ENCODE results near the gene MYH10.

The MYH10 gene

GRCh38 chr17:8499614-8500013 is 130.9 kb downstream of the MYH10 start:
- H3K4me3 ChIP-seq (ENCODE audit: low read depth, low read length): no peak overlapping the region

GRCh38 chr17:8499171-8499570 is 131.4 kb downstream of the MYH10 start:
- no peak overlapping the region for H3K4me3 ChIP-seq (ENCODE audit: low read depth, low read length)

DNA sequence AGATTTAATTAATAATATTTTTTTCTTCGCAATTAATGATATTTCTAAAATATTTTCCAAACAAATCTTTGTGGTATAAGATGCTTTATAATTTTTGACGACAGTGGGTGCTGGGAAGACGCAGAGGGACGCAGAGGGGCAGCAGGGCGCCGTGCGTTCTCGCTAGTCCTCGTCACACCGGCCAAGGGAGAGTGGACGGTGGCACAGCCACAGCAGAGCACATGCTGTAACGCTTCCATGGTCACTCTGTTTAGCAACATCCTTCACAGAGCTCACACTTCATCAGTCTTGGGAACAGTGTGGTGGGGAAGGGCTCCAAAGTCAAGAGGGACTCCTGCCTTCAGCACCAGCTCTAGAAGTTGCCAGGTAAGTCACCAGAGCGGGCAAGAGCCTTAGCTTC is 134.4 kb downstream of the MYH10 start:
- no peak overlapping the region for H3K4me3 ChIP-seq (ENCODE audit: low read depth, low read length)

GRCh38 chr17:8494506-8495111 is 135.9 kb downstream of the MYH10 start:
- H3K4me3 ChIP-seq (ENCODE audit: low read depth, low read length): no peak overlapping the region

GRCh38 chr17:8494021-8494420 is 136.5 kb downstream of the MYH10 start:
- no peak overlapping the region for H3K4me3 ChIP-seq (ENCODE audit: low read depth, low read length)

- H3K4me3 ChIP-seq (ENCODE audit: low read depth, low read length): no peak overlapping the region
Observed at GRCh38 chr17:8492121-8492520, 138.4 kb downstream of the MYH10 start.

DNA sequence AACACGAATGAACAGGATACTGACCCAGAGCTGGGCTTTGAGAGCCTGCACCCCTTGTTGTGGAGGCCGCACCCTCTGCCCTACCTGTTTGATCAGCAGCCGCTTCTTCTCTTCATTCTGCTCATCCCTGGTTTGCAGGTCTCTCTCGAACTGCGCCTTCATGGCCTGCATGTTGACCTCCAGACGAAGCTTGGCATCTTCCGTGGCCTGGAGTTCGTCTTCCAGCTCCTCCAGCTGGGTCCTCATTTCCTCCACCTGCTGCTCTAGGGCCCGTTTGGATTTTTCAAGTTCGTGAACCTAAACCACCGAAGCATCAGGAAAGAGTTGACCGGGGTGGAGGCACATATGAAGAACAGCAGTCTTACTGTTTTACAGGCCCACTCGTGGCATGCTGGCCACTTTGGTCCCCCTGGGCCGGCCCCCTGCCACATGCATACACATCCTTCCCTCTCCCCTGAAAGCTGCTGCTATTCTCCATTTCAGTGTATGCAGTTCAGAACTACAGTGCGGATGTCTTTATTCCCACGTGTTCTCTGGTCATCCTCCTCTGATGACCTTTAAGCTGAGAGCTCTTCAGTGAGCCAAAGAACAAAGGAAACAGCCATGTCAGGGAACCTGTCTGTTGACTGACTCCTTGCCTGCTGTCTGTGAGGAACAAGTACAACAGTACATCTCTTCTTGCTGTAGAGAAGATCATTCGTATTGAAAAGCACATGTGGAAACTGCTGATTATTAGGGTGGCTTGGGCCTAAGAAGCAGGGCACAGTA is 140.1 kb downstream of the MYH10 start:
- no peak overlapping the region for H3K4me3 ChIP-seq (ENCODE audit: low read depth, low read length)

DNA sequence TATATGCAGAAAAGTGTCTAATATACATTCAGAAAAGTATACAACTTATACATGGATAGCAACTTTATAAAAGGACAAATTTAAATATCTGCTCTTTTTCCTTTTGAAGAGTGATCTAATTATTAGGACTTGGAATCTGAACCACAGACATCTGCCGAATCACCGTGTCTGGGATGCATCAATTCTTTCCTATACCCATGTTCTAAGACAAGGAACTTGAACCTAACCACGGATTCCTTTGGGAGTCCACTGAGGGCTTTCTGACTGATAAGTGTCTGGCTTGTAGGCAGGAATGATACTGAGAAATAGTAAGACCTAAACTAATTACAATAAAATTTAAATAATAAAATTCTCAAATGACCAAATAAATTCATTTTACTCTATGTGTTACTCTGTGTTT is 140.7 kb downstream of the MYH10 start:
- no peak overlapping the region for H3K4me3 ChIP-seq (ENCODE audit: low read depth, low read length)

- H3K4me3 ChIP-seq (ENCODE audit: low read depth, low read length): no peak overlapping the region
Observed at GRCh38 chr17:8488901-8489300, 141.6 kb downstream of the MYH10 start.

GRCh38 chr17:8488491-8488890 is 142.0 kb downstream of the MYH10 start:
- no peak overlapping the region for H3K4me3 ChIP-seq (ENCODE audit: low read depth, low read length)

DNA sequence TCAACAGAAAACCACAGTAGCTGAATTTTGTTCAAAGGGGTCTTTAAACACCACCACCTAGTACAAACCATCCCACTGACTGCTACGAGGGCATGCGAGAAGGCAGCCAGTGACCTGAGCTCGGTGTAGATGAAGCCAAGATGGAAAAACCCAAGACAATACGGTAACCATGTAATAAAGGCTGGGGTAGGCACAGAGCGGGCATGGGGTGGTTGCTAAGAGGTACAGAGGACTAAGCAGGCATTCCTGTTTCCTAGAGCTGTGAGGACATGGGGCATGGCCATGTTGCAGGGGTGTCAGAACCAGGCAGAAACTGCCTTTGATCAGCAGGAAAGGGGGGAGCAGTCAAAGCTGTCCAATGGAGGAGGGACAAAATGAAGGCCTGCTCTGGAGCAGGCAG is 142.8 kb downstream of the MYH10 start:
- no peak overlapping the region for H3K4me3 ChIP-seq (ENCODE audit: low read depth, low read length)

- no peak overlapping the region for H3K4me3 ChIP-seq (ENCODE audit: low read depth, low read length)
Observed at GRCh38 chr17:8487130-8487645, 143.3 kb downstream of the MYH10 start.

DNA sequence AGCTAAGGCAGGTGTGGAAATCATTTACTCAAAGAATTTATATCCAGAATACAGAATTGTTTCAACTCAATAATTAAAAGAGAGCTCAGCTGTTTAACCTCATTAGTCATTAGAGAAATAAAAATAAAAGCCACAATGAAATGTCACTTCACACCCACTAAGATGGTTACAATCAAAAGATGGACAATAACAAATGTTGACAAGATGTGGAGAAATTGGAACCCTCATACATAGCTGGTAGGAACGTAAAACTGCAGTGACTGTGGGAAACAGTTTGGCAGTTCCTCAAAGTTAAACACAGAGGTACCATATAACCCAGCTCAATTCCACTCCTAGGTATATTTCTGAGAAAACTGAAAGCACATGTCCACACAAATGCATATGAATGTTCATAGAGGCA is 145.0 kb downstream of the MYH10 start:
- H3K4me3 ChIP-seq (ENCODE audit: low read depth, low read length): no peak overlapping the region

DNA sequence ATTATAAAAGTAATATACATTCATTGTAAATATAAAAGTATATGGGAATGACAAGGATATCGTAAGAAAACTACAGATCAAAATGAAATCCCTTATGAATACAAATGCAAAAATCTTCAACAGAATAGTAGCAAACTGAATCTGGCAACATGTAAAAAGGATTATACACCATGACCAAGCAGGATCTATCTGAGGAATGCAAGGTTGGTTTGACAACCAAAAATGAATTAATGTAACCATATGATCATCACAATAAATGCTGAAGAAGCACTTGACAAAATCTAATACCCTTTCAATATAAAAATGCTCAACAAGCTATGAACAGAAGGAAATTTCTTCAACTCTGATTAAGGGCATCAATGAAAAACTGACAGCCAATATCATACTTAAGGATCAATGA is 146.1 kb downstream of the MYH10 start:
- H3K4me3 ChIP-seq (ENCODE audit: low read depth, low read length): no peak overlapping the region

DNA sequence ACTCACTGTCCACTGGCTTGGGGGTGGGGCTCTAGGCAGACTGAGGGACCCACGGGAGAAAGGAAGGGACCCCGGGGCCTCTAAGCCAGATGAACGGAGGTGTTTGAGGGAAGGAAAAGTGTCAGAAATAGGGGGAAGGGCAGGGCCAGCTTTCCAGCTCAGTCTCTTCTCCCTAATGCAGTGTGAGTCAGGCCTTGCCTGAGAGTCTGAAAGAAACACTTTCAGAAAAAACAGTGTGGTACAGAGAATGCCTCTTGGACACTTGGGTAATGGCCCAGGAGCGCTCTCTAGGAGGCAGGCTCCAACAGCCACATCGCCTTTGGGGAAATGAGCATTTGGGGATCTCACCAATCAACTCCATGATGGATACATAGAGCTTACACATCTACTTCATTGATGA is 148.0 kb downstream of the MYH10 start:
- no peak overlapping the region for H3K4me3 ChIP-seq (ENCODE audit: low read depth, low read length)

DNA sequence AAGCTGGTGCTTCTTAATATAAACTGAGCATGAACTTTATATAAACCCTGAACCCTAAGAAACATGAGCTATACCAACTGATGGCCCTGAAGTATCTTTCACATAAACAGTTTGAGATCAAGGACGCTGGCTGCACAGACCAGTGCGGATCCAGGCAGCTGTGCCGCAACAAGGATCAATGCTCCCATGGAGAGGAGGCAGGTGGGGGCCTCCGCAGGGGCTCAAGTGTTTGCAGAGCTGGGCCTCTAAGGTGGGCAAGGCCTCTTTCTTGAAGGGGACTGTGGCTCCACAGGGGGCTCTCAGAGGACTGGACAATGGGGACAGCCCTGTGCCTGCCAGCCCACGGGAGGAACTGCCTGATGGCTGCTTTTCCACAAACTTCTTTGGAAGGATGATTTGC is 148.8 kb downstream of the MYH10 start:
- no peak overlapping the region for H3K4me3 ChIP-seq (ENCODE audit: low read depth, low read length)

GRCh38 chr17:8481089-8481488 is 149.4 kb downstream of the MYH10 start:
- no peak overlapping the region for H3K4me3 ChIP-seq (ENCODE audit: low read depth, low read length)

- no peak overlapping the region for H3K4me3 ChIP-seq (ENCODE audit: low read depth, low read length)
Observed at GRCh38 chr17:8480011-8480976, 150.2 kb downstream of the MYH10 start.

GRCh38 chr17:8479431-8479947 is 151.0 kb downstream of the MYH10 start:
- H3K4me3 ChIP-seq (ENCODE audit: low read depth, low read length): no peak overlapping the region

GRCh38 chr17:8477715-8478441 is 152.6 kb downstream of the MYH10 start:
- H3K4me3 ChIP-seq (ENCODE audit: low read depth, low read length): no peak overlapping the region
